Measurements from ENCODE around the gene CGN.

CGN gene

GRCh38 chr1:151475175-151475574 lies 36.0 kb upstream of the CGN start:
- no peak for DNase-seq (ENCODE audit: low read depth)
- H3K4me3 ChIP-seq (ENCODE audit: low read depth, low read length) = no peak overlapping the region
- TF ChIP-seq, protein P1, sequence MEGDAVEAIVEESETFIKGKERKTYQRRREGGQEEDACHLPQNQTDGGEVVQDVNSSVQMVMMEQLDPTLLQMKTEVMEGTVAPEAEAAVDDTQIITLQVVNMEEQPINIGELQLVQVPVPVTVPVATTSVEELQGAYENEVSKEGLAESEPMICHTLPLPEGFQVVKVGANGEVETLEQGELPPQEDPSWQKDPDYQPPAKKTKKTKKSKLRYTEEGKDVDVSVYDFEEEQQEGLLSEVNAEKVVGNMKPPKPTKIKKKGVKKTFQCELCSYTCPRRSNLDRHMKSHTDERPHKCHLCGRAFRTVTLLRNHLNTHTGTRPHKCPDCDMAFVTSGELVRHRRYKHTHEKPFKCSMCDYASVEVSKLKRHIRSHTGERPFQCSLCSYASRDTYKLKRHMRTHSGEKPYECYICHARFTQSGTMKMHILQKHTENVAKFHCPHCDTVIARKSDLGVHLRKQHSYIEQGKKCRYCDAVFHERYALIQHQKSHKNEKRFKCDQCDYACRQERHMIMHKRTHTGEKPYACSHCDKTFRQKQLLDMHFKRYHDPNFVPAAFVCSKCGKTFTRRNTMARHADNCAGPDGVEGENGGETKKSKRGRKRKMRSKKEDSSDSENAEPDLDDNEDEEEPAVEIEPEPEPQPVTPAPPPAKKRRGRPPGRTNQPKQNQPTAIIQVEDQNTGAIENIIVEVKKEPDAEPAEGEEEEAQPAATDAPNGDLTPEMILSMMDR (IDR thresholded peaks at IDR 0.05; ENCODE audit: control insufficient read depth, extremely low read depth, insufficient read depth) = no peak

DNA sequence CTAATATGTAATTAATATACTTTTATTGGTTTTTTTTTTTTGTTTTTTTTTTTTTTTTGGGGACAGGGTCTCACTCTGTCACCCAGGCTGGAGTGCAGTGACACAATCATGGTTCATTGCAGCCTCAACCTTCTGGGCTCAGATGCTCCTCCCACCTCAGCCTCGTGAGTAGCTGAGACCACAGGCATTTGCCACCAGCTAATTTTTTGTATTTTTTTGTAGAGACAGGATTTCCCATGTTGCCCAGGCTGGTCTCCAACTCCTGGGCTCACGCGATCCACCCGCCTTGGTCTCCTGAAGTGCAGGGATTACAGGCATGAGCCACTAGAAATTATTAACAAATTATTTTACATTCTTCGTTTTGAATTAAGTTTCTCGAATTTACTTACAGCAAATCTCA lies 35.1 kb upstream of the CGN start:
- no peak overlapping the region for H3K4me3 ChIP-seq (ENCODE audit: low read depth, low read length)
- TF ChIP-seq, protein P1 (IDR thresholded peaks at IDR 0.05; ENCODE audit: control insufficient read depth, extremely low read depth, insufficient read depth) = no peak
- DNase-seq (ENCODE audit: low read depth) = no peak

DNA sequence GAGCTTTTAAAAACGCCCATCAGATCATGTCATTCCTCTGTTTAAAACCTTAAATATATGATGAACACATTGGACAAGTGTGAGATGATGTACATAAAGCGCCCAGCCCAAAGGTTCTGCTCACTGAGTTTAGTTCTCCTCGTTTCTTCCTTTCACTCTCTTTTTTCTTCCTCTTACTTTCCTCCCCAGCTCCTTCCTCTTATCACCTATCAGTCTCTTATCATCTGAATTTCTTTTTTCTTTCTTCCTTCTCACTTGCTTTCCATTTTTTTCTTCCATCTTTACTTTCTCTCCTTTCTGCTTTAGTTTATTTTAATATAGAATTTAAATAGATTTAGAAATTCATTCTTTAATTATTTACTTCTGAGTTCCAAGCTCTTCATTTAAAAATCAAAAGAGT lies 34.1 kb upstream of the CGN start:
- TF ChIP-seq, protein P1 (IDR thresholded peaks at IDR 0.05; ENCODE audit: control insufficient read depth, extremely low read depth, insufficient read depth) = no peak
- no peak for DNase-seq (ENCODE audit: low read depth)
- H3K4me3 ChIP-seq (ENCODE audit: low read depth, low read length) = no peak overlapping the region

DNA sequence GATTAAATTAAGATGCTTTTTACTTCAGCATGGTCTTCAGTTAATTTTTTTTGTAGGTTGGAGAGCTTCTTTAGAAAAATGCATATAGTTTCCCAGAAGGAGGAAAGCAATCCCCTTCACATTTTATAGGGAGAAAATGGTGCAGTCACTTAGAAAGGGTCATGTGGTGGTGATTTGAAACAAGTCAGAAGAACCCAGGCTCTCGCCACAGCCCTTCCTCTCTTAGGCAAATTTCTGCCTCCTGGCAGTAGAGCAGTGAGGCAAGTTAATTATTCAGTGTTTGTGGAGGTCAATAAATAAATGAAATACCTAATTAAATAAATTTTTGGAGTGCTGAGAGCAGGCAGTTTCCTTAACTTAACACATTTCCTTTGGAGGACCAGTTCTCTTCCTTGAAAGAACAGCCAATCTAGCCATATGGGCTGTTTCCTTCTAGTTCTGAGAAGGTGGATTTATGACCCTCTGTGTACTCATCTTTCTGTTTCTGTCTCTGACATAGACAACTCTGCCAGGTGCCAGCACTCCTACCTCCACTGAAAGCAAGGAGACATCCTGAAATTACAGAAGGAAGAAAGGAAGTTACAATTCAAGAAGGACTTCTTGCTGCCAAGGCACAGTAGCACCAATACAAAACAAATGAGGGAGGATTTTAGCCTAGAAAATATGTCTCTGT lies 32.9 kb upstream of the CGN start:
- DNase-seq (ENCODE audit: low read depth) = no peak
- TF ChIP-seq, protein P1 (IDR thresholded peaks at IDR 0.05; ENCODE audit: control insufficient read depth, extremely low read depth, insufficient read depth) = no peak
- H3K4me3 ChIP-seq (ENCODE audit: low read depth, low read length) = no peak overlapping the region

DNA sequence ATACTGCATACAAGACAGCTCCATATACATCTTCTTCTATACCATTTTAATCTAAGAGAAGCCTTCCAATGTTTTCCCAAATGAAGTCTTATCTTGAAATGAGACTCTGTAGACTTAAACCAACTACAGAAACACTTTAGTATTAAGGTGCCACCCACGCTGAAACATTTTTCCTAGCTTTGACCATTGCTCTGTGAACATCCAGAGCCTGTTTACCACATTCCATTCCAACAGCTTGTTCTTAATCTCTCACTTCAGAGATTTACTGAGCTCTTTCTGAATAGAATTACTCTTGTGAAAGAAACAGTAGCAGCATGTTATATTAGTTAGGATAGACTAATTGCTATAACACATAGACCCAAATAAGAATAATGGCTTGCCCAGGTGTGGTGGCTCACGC lies 32.3 kb upstream of the CGN start:
- no peak for DNase-seq (ENCODE audit: low read depth)
- TF ChIP-seq, protein P1 (IDR thresholded peaks at IDR 0.05; ENCODE audit: control insufficient read depth, extremely low read depth, insufficient read depth) = no peak
- H3K4me3 ChIP-seq (ENCODE audit: low read depth, low read length) = no peak overlapping the region

DNA sequence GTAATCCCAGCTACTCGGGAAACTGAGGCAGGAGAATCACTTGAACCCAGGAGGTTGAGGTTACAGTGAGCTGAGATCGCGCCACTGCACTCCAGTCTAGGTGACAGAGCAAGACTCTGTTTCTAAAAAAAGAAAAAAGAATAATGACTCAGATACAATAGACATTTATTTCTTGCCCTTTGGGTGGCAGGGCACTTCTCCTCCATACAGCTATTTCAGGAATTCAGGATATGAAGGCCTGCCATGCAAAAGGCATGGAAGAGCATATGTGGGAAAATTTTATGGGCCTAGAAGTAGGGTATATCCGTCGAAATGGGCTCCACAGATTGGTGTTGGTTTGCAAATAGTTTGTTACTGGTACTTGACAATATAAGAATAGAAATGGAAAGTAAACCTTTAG lies 31.7 kb upstream of the CGN start:
- TF ChIP-seq, protein P1 (IDR thresholded peaks at IDR 0.05; ENCODE audit: control insufficient read depth, extremely low read depth, insufficient read depth) = no peak
- H3K4me3 ChIP-seq (ENCODE audit: low read depth, low read length) = no peak overlapping the region
- DNase-seq (ENCODE audit: low read depth) = no peak

- DNase-seq (ENCODE audit: low read depth) = no peak
- H3K4me3 ChIP-seq (ENCODE audit: low read depth, low read length) = no peak overlapping the region
- TF ChIP-seq, protein P1 (IDR thresholded peaks at IDR 0.05; ENCODE audit: control insufficient read depth, extremely low read depth, insufficient read depth) = no peak
These were observed 29.2 kb upstream of the CGN start for GRCh38 chr1:151482017-151482416.

Data from LNCaP clone FGC (cell line).